K562 (cell line): ENCODE measurements around the gene CD48. TPM values are rescaled to one million over a fixed set of nuclear protein-coding genes. Genes with fewer than 3 reads are reported as not detected.

ENCODE experiments used
- ATAC-seq: fragments of 200-7000 bp; cut with Tn5 transposase; 3 replicates; pipeline ENCODE4 v1.9.1; 2020; ENCODE audit warnings: moderate library complexity
- BruUV-seq: library from RNA; stranded (reverse); fragments of 400-500 nt; replicated peaks from 2 replicates; lab custom pipeline; 2021; lab: Mats Ljungman, UMichigan
- CTCF ChIA-PET: fragments of 300-600 bp; formaldehyde crosslinking; extraction: SDS; loops from one replicate; lab custom pipeline; 2021; ENCODE audit warnings: low intra/inter-chr PET ratio; lab: Yijun Ruan, JAX
- POLR2A ChIA-PET: fragments of 300-600, 350-650 bp; sonication (Branson Sonifier 250); formaldehyde crosslinking; extraction: SDS; loops from one replicate; lab custom pipeline; 2021; ENCODE audit warnings: antibody characterized with exemption, inconsistent platforms; lab: Yijun Ruan, JAX
- DNase-seq, 4 experiments: peaks; one replicate each; pipeline versions ENCODE4 v3.0.0 to v3.0.0-alpha.2; 2011 to 2018; ENCODE audit warnings: low spot score in 3 of 4, mixed read lengths in 3 of 4; ENCODE audit errors: extremely low read depth in 1 of 4
- FAIRE-seq: peaks from 2 replicates; lab custom pipeline; 2011; peaks lifted over from hg19 to GRCh38; lab: Jason Lieb, UNC
- H2AFZ ChIP-seq: 2 replicates; pipeline ENCODE4 v1.6.0; 2011; ENCODE audit warnings: low read depth, low read length, control low read depth, inconsistent platforms
- H3K27ac ChIP-seq: fragments of 200-600 bp; 3 replicates; pipeline ENCODE4 v1.8.0; 2011; ENCODE audit warnings: low read depth, mild to moderate bottlenecking, control low read depth, inconsistent platforms, low read length, moderate library complexity, mixed read lengths; ENCODE audit errors: extremely low read depth
- H3K27me3 ChIP-seq, 2 experiments: fragments of 300-600 bp in 1 of 2; 2 replicates in 1 of 2; 3 replicates in 1 of 2; pipeline versions ENCODE4 v1.6.0 to v1.8.0; 2011; ENCODE audit warnings: inconsistent platforms in 2 of 2, low read length in 2 of 2, mild to moderate bottlenecking in 1 of 2, mixed read lengths in 1 of 2, moderate library complexity in 1 of 2; ENCODE audit not compliant: control insufficient read depth in 2 of 2, insufficient read depth in 2 of 2
- H3K36me3 ChIP-seq: fragments of 300-600 bp; 3 replicates; pipeline ENCODE4 v1.8.0; 2011; ENCODE audit warnings: mild to moderate bottlenecking, low read length, inconsistent platforms; ENCODE audit not compliant: control insufficient read depth, insufficient read depth
- H3K4me1 ChIP-seq, 2 experiments: fragments of 200-600 bp in 1 of 2; replicated peaks in 1 of 2; 2 replicates in 1 of 2; 3 replicates in 1 of 2; pipeline versions ENCODE4 v1.5.1 to v1.8.0; 2011; ENCODE audit warnings: inconsistent platforms in 2 of 2, low read length in 2 of 2, mild to moderate bottlenecking in 1 of 2, mixed read lengths in 1 of 2, moderate library complexity in 1 of 2; ENCODE audit not compliant: control insufficient read depth in 2 of 2, insufficient read depth in 2 of 2
- H3K4me2 ChIP-seq: 2 replicates; pipeline ENCODE4 v1.6.1; 2011; ENCODE audit warnings: low read length, control low read depth, inconsistent platforms, mixed read lengths; ENCODE audit not compliant: insufficient read depth
- H3K4me3 ChIP-seq: fragments of 200-600 bp; sonication (generic), shearing (Covaris generic); 2 replicates; pipeline ENCODE4 v1.5.1; 2016; ENCODE audit warnings: control low read depth, inconsistent platforms
- H3K79me2 ChIP-seq: fragments of 200-600 bp; 3 replicates; pipeline ENCODE4 v1.8.0; 2011; ENCODE audit warnings: low read length, inconsistent platforms; ENCODE audit not compliant: control insufficient read depth, insufficient read depth
- H3K9ac ChIP-seq, 2 experiments: 2 replicates each; pipeline versions ENCODE4 v1.6.0 to v1.6.1; 2011; ENCODE audit warnings: low read depth in 2 of 2, low read length in 2 of 2, control low read depth in 1 of 2, inconsistent platforms in 1 of 2, mild to moderate bottlenecking in 1 of 2, mixed read lengths in 1 of 2; ENCODE audit not compliant: insufficient read depth in 1 of 2
- H3K9me1 ChIP-seq: one replicate; pipeline ENCODE4 v1.6.0; 2011; ENCODE audit warnings: inconsistent platforms, mild to moderate bottlenecking, low read length, moderate library complexity; ENCODE audit not compliant: control insufficient read depth, insufficient read depth
- H3K9me3 ChIP-seq: replicated peaks from 2 replicates; pipeline ENCODE4 v1.5.1; 2011; ENCODE audit warnings: low read depth, low read length, inconsistent platforms; ENCODE audit not compliant: control insufficient read depth, insufficient read depth
- H4K20me1 ChIP-seq: replicated peaks from 2 replicates; pipeline ENCODE4 v1.6.1; 2011; ENCODE audit warnings: low read length, inconsistent platforms, mixed read lengths; ENCODE audit not compliant: control insufficient read depth, insufficient read depth
- CBX3 ChIP-seq, 2 experiments: IDR thresholded peaks; 1 replicate in 1 of 2; 2 replicates in 1 of 2; pipeline ENCODE4 v1.6.1; 2012; ENCODE audit warnings: inconsistent platforms in 2 of 2, low read length in 2 of 2, borderline replicate concordance in 1 of 2, control low read depth in 1 of 2
- FOXJ2 ChIP-seq: fragments of 200-800 bp; sonication (Bioruptor generic); IDR thresholded peaks from 2 replicates; pipeline ENCODE4 v1.6.1; 2016; ENCODE audit warnings: missing genetic modification characterization, missing compliant biosample characterization
- FOXP4 ChIP-seq: sonication (generic); formaldehyde crosslinking; IDR thresholded peaks from 2 replicates; pipeline ENCODE4 v1.8.0; 2022; ENCODE audit warnings: mild to moderate bottlenecking, missing genetic modification reagents, borderline replicate concordance
- GABPB2 ChIP-seq: fragments of 250-450 bp; sonication (Bioruptor Pico); conservative IDR thresholded peaks from 2 replicates; pipeline ENCODE4 v1.5.1; 2021; ENCODE audit warnings: mild to moderate bottlenecking
- IRF1 ChIP-seq: sonication (generic); formaldehyde crosslinking; IDR thresholded peaks from 2 replicates; pipeline ENCODE4 v1.8.0; 2022; ENCODE audit warnings: missing genetic modification reagents, mild to moderate bottlenecking, borderline replicate concordance
- NONO ChIP-seq, 2 experiments: fragments of 200-400 bp in 1 of 2; fragments of 450-650 bp in 1 of 2; formaldehyde crosslinking in 1 of 2; IDR thresholded peaks; 2 replicates each; pipeline ENCODE4 v1.6.1; 2017; ENCODE audit warnings: low read depth in 2 of 2, mild to moderate bottlenecking in 2 of 2, moderate library complexity in 2 of 2, low read length in 1 of 2
- POLR2AphosphoS5 ChIP-seq: IDR thresholded peaks from 2 replicates; pipeline ENCODE4 v1.6.1; 2011; ENCODE audit warnings: mild to moderate bottlenecking, low read depth, low read length, moderate library complexity; ENCODE audit not compliant: control insufficient read depth, insufficient read depth
- POU5F1 ChIP-seq: fragments of 150-350 bp; IDR thresholded peaks from 2 replicates; pipeline ENCODE4 v1.6.1; 2014; ENCODE audit warnings: borderline replicate concordance, low read length, low read depth, mild to moderate bottlenecking; ENCODE audit not compliant: partially characterized antibody
- RBM25 ChIP-seq: fragments of 200-400 bp; formaldehyde crosslinking; IDR thresholded peaks from 2 replicates; pipeline ENCODE4 v1.6.1; 2018; ENCODE audit warnings: low read length, low read depth, moderate library complexity; ENCODE audit not compliant: severe bottlenecking
- TARDBP ChIP-seq: fragments of 450-650 bp; IDR thresholded peaks from 2 replicates; pipeline ENCODE4 v1.6.1; 2016
- TRIM28 ChIP-seq: fragments of 450-650 bp; IDR thresholded peaks from 2 replicates; pipeline ENCODE4 v1.6.1; 2017
- ZBTB17 ChIP-seq: fragments of 450-650 bp; formaldehyde crosslinking; IDR thresholded peaks from 2 replicates; pipeline ENCODE4 v1.4.0; 2020; ENCODE audit warnings: mild to moderate bottlenecking
- ZNF354B ChIP-seq: fragments of 250-450 bp; sonication (Bioruptor Pico); IDR thresholded peaks from 2 replicates; pipeline ENCODE4 v1.4.0; 2020
- ZNF507 ChIP-seq: conservative IDR thresholded peaks from 2 replicates; pipeline ENCODE4 v1.6.1; 2017; ENCODE audit warnings: missing genetic modification characterization, missing compliant biosample characterization
- in situ Hi-C: fragments of 300-500 bp; cut with MboI; formaldehyde crosslinking; loops from 4 replicates; pipeline ENCODE4 v1.15.0; 2018; ENCODE audit warnings: inconsistent platforms, mixed read lengths
- intact Hi-C: fragments of 100-400 bp; cut with micrococcal nuclease; formaldehyde crosslinking; loops from 2 replicates; pipeline ENCODE4 v1.14.2; 2022
- polyA plus RNA-seq, 8 experiments: library from polyadenylated mRNA; depleted of rRNA in 4 of 8; stranded (reverse) in 5 of 8; unstranded in 3 of 8; fragments of >200 nt; fragmentation: Nextera tagmentation in 2 of 8; fragmentation: Illumina TruSeq in 1 of 8; extraction: Ambion mirVana in 2 of 8; extraction: Trizol in 1 of 8; gene quantifications; 2 replicates each; pipeline versions ENCODE4 v1.2.1 to v1.2.3, GENCODE V29; 2011 to 2014; ENCODE audit warnings: inconsistent platforms in 1 of 8, missing spikeins in 1 of 8
- total RNA-seq, 7 experiments: library from RNA; depleted of rRNA in 6 of 7; stranded (reverse); fragments of >200 nt in 6 of 7; fragmentation: Illumina TruSeq in 2 of 7; extraction: Trizol in 2 of 7; gene quantifications; 2 replicates each; pipeline versions ENCODE4 v1.2.1 to v1.2.3, GENCODE V29; 2011 to 2021; ENCODE audit warnings: low replicate concordance in 1 of 7

The CD48 gene
- total and polyA plus RNA-seq, 9 of the 15 experiments (the other 6 are each of a cell fraction or from before 2014, with no cell fraction given): 0.10 to 0.42 (median 0.29) TPM; not detected in 3

GRCh38 chr1:160669276-160669675 lies 42.3 kb downstream of the CD48 start:
- H3K4me2 ChIP-seq: no peak overlapping the region
- no peak overlapping the region for H3K27ac ChIP-seq
- no TSS peak for BruUV-seq
- DNase-seq (no peak), ATAC-seq (no peak), FAIRE-seq (no peak)
- ChIA-PET CTCF (no interaction called here), POLR2A (no interaction called here)
- peaks cover 3 to 26% of the 10 kb centered on the region in 2 experiments; a peak in 4 of 5 replicates for H3K4me1 ChIP-seq
- H3K9me1 ChIP-seq: no peaks in the 10 kb centered on the region
- no peaks in the 10 kb centered on the region for H3K79me2 ChIP-seq
- no peaks in the 10 kb centered on the region for H3K27me3 ChIP-seq
- no peak overlapping the region for H2AFZ ChIP-seq
- no peaks in the 10 kb centered on the region for H3K36me3 ChIP-seq
- H4K20me1 ChIP-seq: no peaks in the 10 kb centered on the region
- 0 out of 2 replicates have a peak, but pooled peaks cover 3% of the 10 kb centered on the region for H3K9me3 ChIP-seq
- in situ Hi-C loops (no loop called here), intact Hi-C loops (loop anchor here (5.0 kb wide), 2 partner anchors 42 to 127 kb away; no protein-coding TSS in a partner anchor)
- no peak for TF ChIP-seq FOXJ2 (tag)
- peak; percentile 100 for TF ChIP-seq ZNF507
- TF ChIP-seq CBX3 (IDR thresholded peaks at IDR 0.05; ENCODE audit: borderline replicate concordance in 1 of 2, low read length in 2 of 2): peak in 1 of 2 experiments; percentile 45; a peak in 1 of 3 replicates
- no peak for TF ChIP-seq POLR2AphosphoS5
- no peak for TF ChIP-seq POU5F1
- no peak for TF ChIP-seq ZBTB17 (CRISPR knock-in tag)
- TF ChIP-seq TRIM28: peak; percentile 50; the same call in 1 of the 2 replicates
- TF ChIP-seq IRF1 (CRISPR knock-in tag): no peak
- TF ChIP-seq ZNF354B (CRISPR knock-in tag): peak; percentile 93
- no peak for TF ChIP-seq TARDBP
- no peak for TF ChIP-seq FOXP4 (CRISPR knock-in tag)
- no peak for TF ChIP-seq GABPB2 (CRISPR knock-in tag)
- no peak for TF ChIP-seq NONO (IDR thresholded peaks at IDR 0.05; ENCODE audit: low read depth in 2 of 2, low read length in 1 of 2)
- TF ChIP-seq RBM25: peak; percentile 54
- H3K4me3 ChIP-seq: no peak overlapping the region
- H3K9ac ChIP-seq: no peak overlapping the region
